GM18499 (cell line): ENCODE data around the gene SUPT7L.

ENCODE experiments used
- ATAC-seq: cut with Tn5 transposase; IDR thresholded peaks from one replicate; pipeline ENCODE4 v1.9.1; 2021; ENCODE audit warnings: moderate number of reproducible peaks; ENCODE audit not compliant: insufficient read depth, unreplicated experiment

SUPT7L gene, protein sequence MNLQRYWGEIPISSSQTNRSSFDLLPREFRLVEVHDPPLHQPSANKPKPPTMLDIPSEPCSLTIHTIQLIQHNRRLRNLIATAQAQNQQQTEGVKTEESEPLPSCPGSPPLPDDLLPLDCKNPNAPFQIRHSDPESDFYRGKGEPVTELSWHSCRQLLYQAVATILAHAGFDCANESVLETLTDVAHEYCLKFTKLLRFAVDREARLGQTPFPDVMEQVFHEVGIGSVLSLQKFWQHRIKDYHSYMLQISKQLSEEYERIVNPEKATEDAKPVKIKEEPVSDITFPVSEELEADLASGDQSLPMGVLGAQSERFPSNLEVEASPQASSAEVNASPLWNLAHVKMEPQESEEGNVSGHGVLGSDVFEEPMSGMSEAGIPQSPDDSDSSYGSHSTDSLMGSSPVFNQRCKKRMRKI

GRCh38 chr2:27663285-27664153 lies at the start of gene SUPT7L, which contains the start of gene SLC4A1AP:
Gene SUPT7L, minus strand, starts transcription at chr2:27663614. Its CDS starts 1,422 bp downstream, at chr2:27662192.
Gene SLC4A1AP, plus strand, starts transcription at chr2:27663889. Its CDS starts 26 bp downstream, at chr2:27663915.
- ATAC-seq = no peak

- no peak for ATAC-seq
Observed at GRCh38 chr2:27713201-27713600, 49.8 kb upstream of the SUPT7L start.

- ATAC-seq = no peak
Observed at GRCh38 chr2:27712522-27712921, 49.1 kb upstream of the SUPT7L start.

DNA sequence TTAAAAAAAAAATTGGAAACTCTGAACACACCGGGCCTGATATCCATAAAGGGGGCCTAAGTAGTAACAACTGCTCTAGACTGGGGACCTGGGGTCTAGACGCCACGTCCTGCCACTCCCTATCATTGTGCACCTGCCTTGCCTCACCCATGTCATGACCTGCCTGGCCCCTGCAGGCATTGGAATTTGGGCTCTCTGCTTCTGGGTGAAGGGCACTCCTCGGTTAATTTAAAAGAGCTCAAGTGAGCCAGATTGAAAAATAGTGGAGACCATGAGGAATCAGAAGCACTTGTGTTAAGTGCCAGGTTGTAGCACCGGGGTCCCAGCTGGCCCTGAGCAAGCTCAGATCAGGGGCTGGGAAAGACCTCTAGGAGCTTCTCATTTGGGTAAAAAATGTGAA lies 48.4 kb upstream of the SUPT7L start:
- no peak for ATAC-seq

DNA sequence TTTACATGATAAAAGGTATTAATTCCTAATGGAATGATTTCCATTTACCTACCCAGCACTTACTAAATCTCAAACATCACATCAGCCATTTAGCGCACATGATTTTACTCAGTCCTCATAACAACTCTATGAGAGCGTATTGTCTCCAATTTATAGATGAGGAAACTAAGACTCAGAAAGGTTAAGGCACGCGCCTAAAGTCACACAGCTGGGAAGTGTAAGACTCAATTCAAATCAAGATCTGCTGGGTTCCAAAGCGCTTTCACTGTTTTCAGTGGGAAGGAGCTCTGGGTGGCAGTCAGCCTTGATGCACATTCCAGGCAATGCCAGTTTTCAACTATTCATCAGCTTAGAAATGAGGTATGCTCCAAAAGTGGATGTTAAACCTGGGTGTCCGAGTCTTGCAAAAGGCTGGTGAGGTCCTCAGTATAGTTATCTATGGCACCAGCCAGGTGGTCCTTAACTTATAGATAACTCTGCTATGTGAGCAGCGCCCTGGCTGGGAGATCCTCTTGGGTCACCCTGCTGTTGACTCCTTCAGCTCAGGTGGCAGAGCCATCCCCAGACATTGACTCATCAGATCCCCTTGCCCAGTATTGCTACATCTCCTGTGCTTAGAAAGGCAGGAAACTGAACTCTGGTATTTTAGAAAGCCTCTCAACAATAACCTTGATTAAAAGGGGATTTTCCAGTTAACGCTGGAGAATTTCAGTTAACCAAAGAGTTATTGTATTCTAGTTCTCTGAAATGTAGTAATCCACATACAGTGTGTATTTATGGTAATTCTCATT lies 47.4 kb upstream of the SUPT7L start:
- ATAC-seq = no peak

- ATAC-seq = no peak
Observed at GRCh38 chr2:27709960-27710575, 46.7 kb upstream of the SUPT7L start.

DNA sequence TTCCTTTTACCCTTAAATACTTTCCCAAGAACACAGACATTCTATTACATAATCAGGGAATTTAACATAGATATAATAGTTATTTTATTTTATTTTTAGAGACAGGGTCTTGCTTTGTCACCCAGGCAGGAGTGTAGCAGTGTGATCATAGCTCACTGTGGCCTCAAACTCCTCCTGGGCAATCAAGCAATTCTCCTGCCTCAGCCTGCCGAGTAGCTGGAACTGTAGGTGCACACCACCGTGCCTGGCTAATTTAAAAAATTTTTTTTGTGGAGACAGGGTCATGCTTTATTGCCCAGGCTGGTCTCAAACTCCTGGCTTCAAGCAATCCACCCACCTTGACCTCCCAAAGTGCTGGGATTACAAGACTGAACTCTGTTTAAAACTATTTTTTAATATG lies 45.9 kb upstream of the SUPT7L start:
- ATAC-seq = no peak

DNA sequence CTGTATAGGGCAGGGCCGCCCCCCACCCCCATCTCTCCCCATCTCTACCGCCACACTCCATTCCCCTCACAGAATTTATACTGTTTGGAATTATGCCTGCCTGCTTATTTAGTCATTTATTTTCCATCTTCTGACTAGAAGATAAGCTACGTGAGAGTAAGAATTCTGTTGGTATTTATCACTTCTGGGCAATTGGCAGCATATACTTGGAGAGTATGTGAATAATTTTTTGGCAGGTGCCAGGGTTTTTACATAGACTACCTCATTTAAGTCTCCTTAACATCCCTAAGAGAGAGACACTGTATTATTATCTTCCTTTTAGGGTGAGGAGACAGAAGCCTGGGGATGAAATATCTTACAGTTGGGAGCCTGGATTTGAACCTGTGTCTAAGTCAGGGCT lies 45.3 kb upstream of the SUPT7L start:
- ATAC-seq = no peak

- no peak for ATAC-seq
Observed at GRCh38 chr2:27708257-27708654, 44.8 kb upstream of the SUPT7L start.

- ATAC-seq = no peak
Observed at GRCh38 chr2:27707462-27708256, 44.2 kb upstream of the SUPT7L start.

DNA sequence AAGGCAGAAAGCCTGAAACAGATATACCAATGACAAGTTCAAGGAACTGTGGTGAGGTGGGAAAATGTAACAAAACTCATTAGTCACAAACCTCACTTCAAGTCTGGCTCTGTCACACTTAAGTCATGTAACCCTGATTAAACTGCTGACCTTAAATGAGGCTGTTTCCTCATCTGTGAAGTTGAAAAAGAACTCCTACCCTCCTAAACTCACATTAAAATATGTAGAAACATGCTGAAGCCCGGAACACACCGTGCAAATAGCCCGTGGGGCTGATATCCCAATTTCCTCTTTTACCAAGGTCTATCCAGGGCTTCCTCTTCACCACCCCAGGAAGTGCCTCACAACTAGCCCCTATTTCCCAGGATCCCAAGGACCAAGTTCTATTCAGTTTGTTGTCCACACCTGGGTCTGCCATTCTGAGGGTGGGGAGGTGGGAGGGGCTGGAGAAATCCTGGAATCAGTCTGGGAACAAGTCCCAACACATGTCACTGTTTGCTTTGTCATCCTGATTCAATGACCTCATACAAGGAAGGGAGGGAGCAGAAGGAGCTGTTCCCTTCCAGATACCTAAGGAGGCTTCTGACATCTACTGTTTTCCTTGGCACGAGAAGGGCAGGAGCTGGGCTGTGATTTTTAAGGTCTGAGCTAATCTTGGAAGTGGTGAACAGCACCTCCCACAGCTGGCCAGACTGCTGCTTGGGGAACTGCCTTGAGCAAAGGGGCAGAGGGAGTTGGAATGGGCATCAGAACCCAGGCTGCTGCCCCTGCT lies 42.6 kb upstream of the SUPT7L start:
- ATAC-seq = no peak

GRCh38 chr2:27704342-27704876 lies 41.0 kb upstream of the SUPT7L start:
- no peak for ATAC-seq

DNA sequence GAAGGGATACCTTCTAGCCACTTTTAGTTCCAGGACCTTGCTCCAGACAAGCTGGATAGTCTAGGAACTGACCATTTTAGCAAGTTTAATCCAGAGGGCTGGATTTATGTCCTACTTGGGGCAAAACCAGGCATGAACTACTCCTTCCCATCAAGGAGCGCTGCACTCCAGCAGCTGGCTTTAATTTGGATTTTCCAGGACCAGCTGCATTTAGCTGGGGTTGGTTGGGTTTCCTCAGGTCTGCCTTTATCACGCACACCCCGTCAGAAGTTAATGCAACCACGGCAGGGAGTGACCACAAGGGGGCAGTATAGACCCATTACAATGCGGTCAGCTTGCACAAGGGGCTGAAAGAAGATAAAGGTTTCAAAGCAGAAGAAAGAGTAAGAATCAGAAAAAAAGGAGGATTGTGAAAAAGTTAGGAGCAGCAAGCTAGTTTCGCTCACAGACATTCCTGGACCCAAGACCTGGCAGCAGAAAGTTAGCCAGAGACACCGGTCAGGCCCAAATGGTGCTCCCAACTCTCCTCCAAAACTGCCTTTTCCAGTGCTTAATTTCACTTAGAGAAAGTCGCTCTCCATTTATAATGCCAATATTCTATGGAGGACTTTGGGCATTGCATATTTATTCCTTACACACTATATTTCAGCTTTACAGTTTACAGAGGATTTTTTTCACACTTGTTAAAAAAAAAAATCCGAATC lies 40.4 kb upstream of the SUPT7L start:
- ATAC-seq = no peak

DNA sequence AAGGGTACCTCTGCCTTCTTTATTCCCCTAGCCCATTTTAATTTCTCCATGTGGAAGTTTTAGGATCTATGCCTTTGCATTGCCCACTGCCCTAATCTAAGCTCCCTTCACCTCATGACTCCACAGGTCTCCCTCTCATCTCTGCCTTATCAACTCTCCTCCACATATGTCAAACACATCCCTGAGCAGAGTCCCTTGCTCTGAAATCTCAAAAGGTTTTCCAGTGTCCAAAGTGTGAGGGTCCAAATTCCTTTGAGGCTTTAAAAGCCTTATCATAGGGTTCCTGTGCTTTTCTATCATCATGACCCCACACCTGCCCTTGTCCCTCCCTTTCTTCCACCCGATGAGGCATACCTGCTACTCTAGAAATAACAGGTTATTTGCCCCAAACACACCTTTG lies 38.9 kb upstream of the SUPT7L start:
- no peak for ATAC-seq

DNA sequence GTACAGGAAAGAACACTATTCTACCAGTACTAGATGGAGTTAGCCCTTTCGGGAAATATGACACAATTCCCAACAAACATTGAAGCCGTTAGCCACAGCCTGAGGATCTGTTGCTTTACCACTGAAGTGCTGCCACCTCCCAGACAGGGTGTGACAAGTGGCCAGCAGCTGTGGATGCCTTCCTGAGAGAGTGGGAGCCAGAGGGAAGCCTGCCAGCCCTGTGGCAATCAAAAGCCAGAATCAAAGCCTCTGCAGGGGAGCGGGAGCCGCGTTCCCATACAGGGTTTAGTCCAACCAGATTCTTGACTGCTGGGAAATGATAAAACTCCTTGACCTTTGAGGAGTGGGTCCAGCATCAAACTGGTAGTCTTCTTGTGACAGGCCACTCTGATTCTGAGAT lies 38.3 kb upstream of the SUPT7L start:
- ATAC-seq = no peak

GRCh38 chr2:27697660-27698059 lies 34.2 kb upstream of the SUPT7L start:
- ATAC-seq = no peak

DNA sequence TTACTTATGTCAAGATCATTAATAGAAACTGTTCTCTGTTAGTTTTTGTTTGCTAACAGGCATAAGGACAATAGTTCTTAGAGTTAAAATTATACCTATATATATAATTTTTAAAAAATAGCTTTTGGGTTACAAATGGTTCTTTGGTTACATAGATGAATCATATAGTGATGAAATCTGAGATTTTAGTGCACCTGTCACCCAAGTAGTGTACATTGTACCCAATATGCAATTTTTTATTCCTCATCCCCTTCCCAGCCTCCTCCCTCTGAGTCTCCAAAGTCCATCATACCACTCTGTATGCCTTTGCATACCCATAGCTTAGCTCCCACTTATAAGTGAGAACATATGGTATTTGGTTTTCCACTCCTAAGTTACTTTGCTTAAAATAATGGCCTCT lies 26.6 kb upstream of the SUPT7L start:
- ATAC-seq = no peak

DNA sequence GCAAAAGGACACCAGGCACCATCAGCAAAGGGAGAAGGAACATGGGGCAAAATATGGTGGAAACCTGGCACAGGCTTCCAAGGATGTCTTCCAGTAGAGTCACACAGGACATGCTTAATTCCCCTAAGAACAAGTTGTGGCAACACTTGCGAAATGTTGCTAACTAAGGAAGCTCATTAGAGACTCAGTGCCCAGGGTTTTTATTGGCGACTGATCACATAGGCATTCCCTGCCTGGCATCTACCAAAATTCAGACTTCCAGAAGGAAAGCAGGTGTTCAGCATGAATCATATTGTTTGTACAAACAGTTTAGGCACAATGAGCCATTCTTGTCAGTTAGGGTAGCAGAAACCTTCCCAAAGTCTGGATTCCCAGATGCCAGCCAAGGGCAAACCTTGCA lies 26.0 kb upstream of the SUPT7L start:
- ATAC-seq = no peak
